DOHH2 (cell line): ENCODE results near the gene ZNF764.
A peak's percentile ranks its signal among the peaks of the same experiment; 100 is the strongest.

Experiments used
- H3F3A ChIP-seq: fragments of 200-600 bp; sonication (generic), shearing (Covaris generic); 2 replicates; pipeline ENCODE4 v1.6.0; 2016; ENCODE audit warnings: antibody characterized with exemption, mild to moderate bottlenecking; ENCODE audit not compliant: control insufficient read depth, insufficient read depth
- H3K27ac ChIP-seq: fragments of 200-600 bp; sonication (generic); 2 replicates; pipeline ENCODE4 v1.5.1; 2014; ENCODE audit warnings: low read depth, mild to moderate bottlenecking, low read length, moderate library complexity
- H3K27me3 ChIP-seq: fragments of 200-600 bp; sonication (generic); 2 replicates; pipeline ENCODE4 v1.6.1; 2014; ENCODE audit warnings: mild to moderate bottlenecking, low read length, mixed read lengths; ENCODE audit not compliant: control insufficient read depth
- H3K36me3 ChIP-seq: fragments of 200-600 bp; sonication (generic); 2 replicates; pipeline ENCODE4 v1.6.1; 2014; ENCODE audit warnings: mild to moderate bottlenecking, low read length, moderate library complexity, mixed read lengths; ENCODE audit not compliant: control insufficient read depth
- H3K4me1 ChIP-seq: fragments of 200-600 bp; sonication (generic); 2 replicates; pipeline ENCODE4 v1.6.1; 2014; ENCODE audit warnings: mild to moderate bottlenecking, low read length, mixed read lengths; ENCODE audit not compliant: control insufficient read depth
- H3K4me2 ChIP-seq: fragments of 200-600 bp; sonication (generic); 2 replicates; pipeline ENCODE4 v1.6.0; 2014; ENCODE audit warnings: mild to moderate bottlenecking, low read length, moderate library complexity
- H3K4me3 ChIP-seq: fragments of 200-600 bp; sonication (generic); 2 replicates; pipeline ENCODE4 v1.5.1; 2014; ENCODE audit warnings: mild to moderate bottlenecking, low read length, mixed read lengths
- H3K79me2 ChIP-seq: fragments of 200-600 bp; sonication (generic); 2 replicates; pipeline ENCODE4 v1.6.1; 2014; ENCODE audit warnings: mild to moderate bottlenecking, low read length, mixed read lengths; ENCODE audit not compliant: control insufficient read depth
- H3K9me2 ChIP-seq: fragments of 200-600 bp; sonication (generic); replicated peaks from 2 replicates; pipeline ENCODE4 v1.6.1; 2014; ENCODE audit warnings: mild to moderate bottlenecking, low read length, mixed read lengths; ENCODE audit not compliant: control insufficient read depth
- H3K9me3 ChIP-seq: fragments of 200-600 bp; sonication (generic); 2 replicates; pipeline ENCODE4 v1.6.1; 2014; ENCODE audit warnings: antibody characterized with exemption, low read length, mixed read lengths; ENCODE audit not compliant: control insufficient read depth, insufficient read depth
- H4K20me1 ChIP-seq: fragments of 200-600 bp; sonication (generic); 2 replicates; pipeline ENCODE4 v1.6.0; 2014; ENCODE audit warnings: low read depth, mild to moderate bottlenecking, antibody characterized with exemption, low read length, moderate library complexity; ENCODE audit not compliant: control insufficient read depth, insufficient read depth
- CTCF ChIP-seq: fragments of 200-600 bp; sonication (generic); IDR thresholded peaks from one replicate; pipeline ENCODE4 v1.5.1; 2014; ENCODE audit warnings: antibody characterized with exemption, mild to moderate bottlenecking, low read depth, low read length; ENCODE audit not compliant: poor library complexity, severe bottlenecking
- EZH2phosphoT487 ChIP-seq: fragments of 200-600 bp; sonication (generic); IDR thresholded peaks from 2 replicates; pipeline ENCODE4 v1.6.1; 2017; ENCODE audit warnings: borderline replicate concordance, mild to moderate bottlenecking, antibody characterized with exemption, low read length, moderate library complexity, mixed read lengths

Gene ZNF764

GRCh38 chr16:30535777-30536190 is 22.4 kb downstream of the ZNF764 start:
- no peaks in the 10 kb centered on the region for H3K27me3 ChIP-seq
- peak overlapping the region; percentile 94 for H3K4me2 ChIP-seq
- no peaks in the 10 kb centered on the region for H3K9me2 ChIP-seq
- peaks cover 45% of the 10 kb centered on the region for H3K79me2 ChIP-seq
- peak; percentile 68 for TF ChIP-seq CTCF
- TF ChIP-seq EZH2phosphoT487: no peak
- 0 out of 2 replicates have a peak, but pooled peaks cover 2% of the 10 kb centered on the region for H3F3A ChIP-seq
- H3K36me3 ChIP-seq: peaks cover 29% of the 10 kb centered on the region
- peak overlapping the region; percentile 85 for H3K27ac ChIP-seq
- H3K9me3 ChIP-seq: no peaks in the 10 kb centered on the region
- H3K4me1 ChIP-seq: peaks cover 34% of the 10 kb centered on the region
- no peaks in the 10 kb centered on the region for H4K20me1 ChIP-seq
- peak overlapping the region; percentile 93 for H3K4me3 ChIP-seq

GRCh38 chr16:30535106-30535776 is 22.9 kb downstream of the ZNF764 start:
- Histone ChIP-seq H3K9me3 (no peaks in the 10 kb centered on the region), H3K4me2 (peak overlapping the region; percentile 94), H3K27ac (peak overlapping the region; percentile 85), H3K4me1 (peaks cover 34% of the 10 kb centered on the region), H3K9me2 (no peaks in the 10 kb centered on the region), H3F3A (0 out of 2 replicates have a peak, but pooled peaks cover 2% of the 10 kb centered on the region), H3K36me3 (peaks cover 32% of the 10 kb centered on the region), H3K27me3 (no peaks in the 10 kb centered on the region), H3K79me2 (peaks cover 45% of the 10 kb centered on the region), H3K4me3 (peak overlapping the region; percentile 93), H4K20me1 (no peaks in the 10 kb centered on the region)
- TF ChIP-seq CTCF: no peak
- TF ChIP-seq EZH2phosphoT487: no peak

- Histone ChIP-seq H4K20me1 (no peaks in the 10 kb centered on the region), H3K4me2 (peak within 1 kb of the TSS; percentile 94), H3K27ac (peak within 1 kb of the TSS; percentile 85), H3K9me2 (no peaks in the 10 kb centered on the region), H3K27me3 (no peaks in the 10 kb centered on the region), H3K4me1 (peaks cover 31% of the 10 kb centered on the region), H3K4me3 (peak within 1 kb of the TSS; percentile 93), H3F3A (0 out of 2 replicates have a peak, but pooled peaks cover 2% of the 10 kb centered on the region), H3K36me3 (peaks cover 30% of the 10 kb centered on the region), H3K9me3 (no peaks in the 10 kb centered on the region), H3K79me2 (peaks cover 45% of the 10 kb centered on the region)
- TF ChIP-seq CTCF (no peak), EZH2phosphoT487 (no peak)
Measured at GRCh38 chr16:30534368-30535105, 23.6 kb downstream of the ZNF764 start, which contains the start of gene ZNF747. ZNF747 (minus strand) TSS chr16:30534858; CDS start chr16:30534679, 179 bp downstream.
